WERI-Rb-1 (cell line): ENCODE results near the gene ARVCF.

Experiments used
- DNase-seq: peaks from one replicate; pipeline ENCODE4 v3.0.0-alpha.2; 2020
- H3K27ac ChIP-seq: fragments of 250-450 bp; sonication (Bioruptor Pico); 2 replicates; pipeline ENCODE4 v1.5.1; 2020; ENCODE audit warnings: mild to moderate bottlenecking, moderate library complexity
- H3K27me3 ChIP-seq: fragments of 250-450 bp; sonication (Bioruptor Pico); 2 replicates; pipeline ENCODE4 v1.5.1; 2021; ENCODE audit warnings: mild to moderate bottlenecking, low read depth, moderate library complexity; ENCODE audit not compliant: insufficient read depth, severe bottlenecking
- H3K36me3 ChIP-seq: fragments of 250-450 bp; sonication (Bioruptor Pico); 2 replicates; pipeline ENCODE4 v1.5.1; 2020; ENCODE audit warnings: mild to moderate bottlenecking, moderate library complexity
- H3K4me3 ChIP-seq: 2 replicates; pipeline ENCODE4 v1.5.1; 2011; ENCODE audit warnings: low read depth, mild to moderate bottlenecking, control low read depth, low read length
- H3K9me3 ChIP-seq: fragments of 250-450 bp; sonication (Bioruptor Pico); 2 replicates; pipeline ENCODE4 v1.5.1; 2021; ENCODE audit warnings: mild to moderate bottlenecking, moderate library complexity; ENCODE audit not compliant: severe bottlenecking
- CTCF ChIP-seq: IDR thresholded peaks from 2 replicates; pipeline ENCODE4 v1.5.1; 2011; ENCODE audit warnings: low read depth, mild to moderate bottlenecking, control low read depth, inconsistent platforms, low read length

ARVCF gene

GRCh38 chr22:19989725-19990067 is 26.9 kb downstream of the ARVCF start:
- Histone ChIP-seq H3K36me3 (no peaks in the 10 kb centered on the region; the same call in 1 of the 2 replicates), H3K9me3 (no peaks in the 10 kb centered on the region), H3K27ac (no peak overlapping the region), H3K27me3 (no peaks in the 10 kb centered on the region), H3K4me3 (no peak overlapping the region)
- DNase-seq: no peak
- no peak for TF ChIP-seq CTCF

DNA sequence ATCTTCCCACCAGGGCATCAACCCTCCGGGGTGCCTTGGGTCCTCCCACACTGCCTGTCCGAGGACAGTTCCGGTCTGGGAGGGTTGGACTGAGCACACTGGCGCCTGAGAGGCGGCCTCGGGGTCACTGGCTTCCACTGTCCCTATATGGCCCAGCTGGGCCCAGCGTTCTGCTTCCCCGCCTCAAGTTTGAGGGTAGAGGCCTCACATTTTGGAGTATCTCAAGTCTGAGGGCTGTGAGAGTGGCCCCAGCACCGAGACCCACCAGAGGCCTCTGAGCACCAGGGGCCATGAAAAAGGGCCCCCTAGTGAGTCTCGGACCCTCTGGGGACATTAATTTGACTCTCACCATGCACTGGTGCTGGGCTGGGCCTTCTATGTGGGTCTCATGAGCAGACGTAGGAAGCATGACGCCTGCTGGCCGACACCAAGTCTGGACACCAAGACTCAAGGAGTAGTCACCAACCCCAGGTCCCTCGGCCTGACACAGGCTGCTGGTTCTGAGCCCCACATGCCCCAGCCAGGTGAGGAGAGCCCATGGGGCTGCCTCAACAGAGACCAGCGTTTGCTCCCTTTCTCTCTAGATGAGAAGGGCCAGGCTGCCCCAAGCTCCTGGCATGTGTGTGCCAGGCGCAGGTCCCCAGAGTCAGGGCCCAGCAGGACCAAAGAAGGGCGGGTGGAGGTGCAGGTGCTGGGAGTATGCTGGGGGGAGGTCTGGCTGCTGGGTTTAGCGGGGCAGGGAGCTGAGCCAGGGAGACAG is 27.5 kb downstream of the ARVCF start:
- TF ChIP-seq CTCF: no peak
- H3K27ac ChIP-seq: no peak overlapping the region; the same call in 1 of the 2 replicates
- no peak for DNase-seq
- H3K9me3 ChIP-seq: no peaks in the 10 kb centered on the region
- H3K27me3 ChIP-seq: no peaks in the 10 kb centered on the region
- no peaks in the 10 kb centered on the region; the same call in 1 of the 2 replicates for H3K36me3 ChIP-seq
- no peak overlapping the region for H3K4me3 ChIP-seq

- no peak for DNase-seq
- Histone ChIP-seq H3K27me3 (no peaks in the 10 kb centered on the region), H3K9me3 (no peaks in the 10 kb centered on the region), H3K36me3 (no peaks in the 10 kb centered on the region; the same call in 1 of the 2 replicates), H3K27ac (no peak overlapping the region), H3K4me3 (no peak overlapping the region)
- TF ChIP-seq CTCF: no peak
Measured at GRCh38 chr22:19988331-19988808, 28.3 kb downstream of the ARVCF start.

DNA sequence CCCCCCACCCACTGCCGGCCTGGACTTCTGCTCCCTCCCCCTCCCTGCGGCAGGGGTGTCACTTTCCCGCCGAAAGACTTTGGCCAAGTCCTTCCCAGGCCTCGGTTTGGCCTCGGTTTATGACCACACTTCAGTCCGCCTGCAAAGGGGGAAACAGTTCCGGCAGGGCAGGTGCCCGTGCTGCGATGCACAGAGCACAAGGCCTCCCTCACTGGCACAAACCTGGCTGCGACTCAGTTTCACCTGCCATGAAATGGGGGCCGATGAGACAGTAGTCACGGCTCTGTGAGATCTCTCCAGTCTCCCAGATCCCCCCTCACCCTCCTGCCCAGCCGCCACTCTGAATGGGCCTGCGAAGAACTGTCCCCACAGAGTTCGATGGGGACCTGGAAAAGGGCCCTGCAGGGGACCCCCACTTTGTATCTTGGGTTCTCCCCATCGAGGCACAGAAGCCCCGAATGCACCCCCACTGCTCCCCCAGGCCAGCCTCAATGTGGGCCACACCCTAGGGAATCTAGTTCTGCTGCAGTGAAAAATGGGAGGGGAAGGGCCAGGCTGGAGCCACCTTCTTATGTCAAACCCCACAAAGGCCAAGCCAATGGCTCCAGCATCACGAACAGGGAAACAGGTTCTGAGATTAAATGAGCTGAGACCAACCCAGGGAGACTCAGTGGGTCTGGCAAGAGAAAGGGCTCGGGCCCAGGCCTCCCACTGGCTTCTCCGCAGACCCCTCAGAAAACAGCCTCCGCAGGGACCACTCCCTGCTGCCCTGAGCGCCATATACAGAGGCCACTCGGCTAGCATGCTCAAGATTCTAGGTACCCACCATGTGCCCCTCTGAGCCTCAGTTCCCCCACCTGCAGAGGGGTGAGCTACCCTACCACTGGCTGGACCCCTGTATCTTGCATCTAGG is 29.0 kb downstream of the ARVCF start:
- no peak for DNase-seq
- Histone ChIP-seq H3K27me3 (no peaks in the 10 kb centered on the region), H3K36me3 (no peaks in the 10 kb centered on the region; the same call in 1 of the 2 replicates), H3K4me3 (no peak overlapping the region), H3K9me3 (no peaks in the 10 kb centered on the region), H3K27ac (no peak overlapping the region)
- TF ChIP-seq CTCF: no peak

GRCh38 chr22:19986410-19987341 is 29.9 kb downstream of the ARVCF start:
- peak overlapping the region; percentile 83 for H3K27ac ChIP-seq
- no peak for TF ChIP-seq CTCF
- peak overlapping the region; percentile 60 for H3K4me3 ChIP-seq
- H3K27me3 ChIP-seq: no peaks in the 10 kb centered on the region
- peaks cover 2% of the 10 kb centered on the region; the same call in 1 of the 2 replicates for H3K36me3 ChIP-seq
- DNase-seq: peak; percentile 85
- H3K9me3 ChIP-seq: no peaks in the 10 kb centered on the region
